IMR-90 (cell line): ENCODE results near the gene NMUR1.
"Not testable (repeated sequence)": the region's sequence is repeated elsewhere in the genome, so short reads cannot be mapped to it uniquely, and the experiment has no call there.

Experiments
- BHLHE40 ChIP-seq: fragments of 150-350 bp; IDR thresholded peaks from 2 replicates; pipeline ENCODE4 v1.6.1; 2016; ENCODE audit warnings: mild to moderate bottlenecking, low read depth, low read length
- FOS ChIP-seq: fragments of 150-350 bp; IDR thresholded peaks from 2 replicates; pipeline ENCODE4 v1.6.1; 2016; ENCODE audit warnings: low read depth, low read length
- MAFK ChIP-seq: IDR thresholded peaks from 2 replicates; pipeline ENCODE4 v1.6.1; 2012; ENCODE audit warnings: low read depth, low read length, improper control_type of control experiment
- MAZ ChIP-seq: IDR thresholded peaks from 2 replicates; pipeline ENCODE4 v1.6.1; 2012; ENCODE audit warnings: low read depth, mild to moderate bottlenecking, low read length, improper control_type of control experiment, moderate library complexity, borderline replicate concordance
- MXI1 ChIP-seq: IDR thresholded peaks from 2 replicates; pipeline ENCODE4 v1.6.1; 2012; ENCODE audit warnings: low read depth, mild to moderate bottlenecking, low read length, moderate library complexity, borderline replicate concordance
- POLR2A ChIP-seq: IDR thresholded peaks from 2 replicates; pipeline ENCODE4 v1.6.1; 2012; ENCODE audit warnings: mild to moderate bottlenecking, low read depth, low read length
- RAD21 ChIP-seq: IDR thresholded peaks from 2 replicates; pipeline ENCODE4 v1.6.1; 2012; ENCODE audit warnings: low read length, improper control_type of control experiment
- RCOR1 ChIP-seq: IDR thresholded peaks from 2 replicates; pipeline ENCODE4 v1.6.1; 2012; ENCODE audit warnings: mild to moderate bottlenecking, low read length, improper control_type of control experiment; ENCODE audit not compliant: insufficient replicate concordance
- RFX5 ChIP-seq: IDR thresholded peaks from 2 replicates; pipeline ENCODE4 v1.8.0; 2012; ENCODE audit warnings: low read depth, mild to moderate bottlenecking, low read length, moderate library complexity
- SMC3 ChIP-seq: fragments of 150-350 bp; IDR thresholded peaks from 2 replicates; pipeline ENCODE4 v1.6.1; 2016; ENCODE audit warnings: low read depth, mild to moderate bottlenecking, antibody characterized with exemption, low read length, moderate library complexity
- TF ChIP-seq, protein P1 (sequence below): fragments of 150-350 bp; IDR thresholded peaks from 2 replicates; pipeline ENCODE4 v1.6.1; 2017; ENCODE audit warnings: mild to moderate bottlenecking, antibody characterized with exemption, low read length, low read depth
- TF ChIP-seq, protein P2 (sequence below): conservative IDR thresholded peaks from 2 replicates; pipeline ENCODE4 v1.5.1; 2012; ENCODE audit warnings: mild to moderate bottlenecking, low read depth, low read length, improper control_type of control experiment
- TF ChIP-seq, protein P3 (sequence below): fragments of 150-350 bp; IDR thresholded peaks from 2 replicates; pipeline ENCODE4 v1.6.1; 2016; ENCODE audit warnings: low read depth, mild to moderate bottlenecking, low read length, moderate library complexity, borderline replicate concordance

DNA sequence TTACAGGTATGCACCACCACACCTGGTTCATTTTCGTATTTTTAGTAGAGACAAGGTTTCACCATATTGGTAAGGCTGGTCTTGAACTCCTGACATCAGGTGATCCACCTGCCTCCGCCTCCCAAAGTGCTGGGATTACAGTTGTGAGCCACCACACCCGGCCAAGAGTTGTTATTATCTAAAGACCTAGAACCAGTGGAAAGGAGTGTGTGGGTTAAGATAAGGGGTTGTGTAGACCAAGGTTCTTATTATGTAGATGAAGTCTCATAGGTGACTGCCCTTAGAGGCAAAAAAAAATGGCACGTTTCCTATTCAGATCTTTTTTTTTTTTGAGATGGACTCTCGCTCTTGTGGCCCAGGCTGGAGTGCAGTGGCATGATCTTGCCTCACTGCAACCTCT is 40.7 kb upstream of the NMUR1 start:
- TF ChIP-seq, protein P1, sequence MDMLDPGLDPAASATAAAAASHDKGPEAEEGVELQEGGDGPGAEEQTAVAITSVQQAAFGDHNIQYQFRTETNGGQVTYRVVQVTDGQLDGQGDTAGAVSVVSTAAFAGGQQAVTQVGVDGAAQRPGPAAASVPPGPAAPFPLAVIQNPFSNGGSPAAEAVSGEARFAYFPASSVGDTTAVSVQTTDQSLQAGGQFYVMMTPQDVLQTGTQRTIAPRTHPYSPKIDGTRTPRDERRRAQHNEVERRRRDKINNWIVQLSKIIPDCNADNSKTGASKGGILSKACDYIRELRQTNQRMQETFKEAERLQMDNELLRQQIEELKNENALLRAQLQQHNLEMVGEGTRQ, result not testable (repeated sequence)
- not testable (repeated sequence) for TF ChIP-seq POLR2A, RFX5, MXI1, MAFK, RAD21, MAZ, BHLHE40, RCOR1, FOS, SMC3
- TF ChIP-seq, protein P2, sequence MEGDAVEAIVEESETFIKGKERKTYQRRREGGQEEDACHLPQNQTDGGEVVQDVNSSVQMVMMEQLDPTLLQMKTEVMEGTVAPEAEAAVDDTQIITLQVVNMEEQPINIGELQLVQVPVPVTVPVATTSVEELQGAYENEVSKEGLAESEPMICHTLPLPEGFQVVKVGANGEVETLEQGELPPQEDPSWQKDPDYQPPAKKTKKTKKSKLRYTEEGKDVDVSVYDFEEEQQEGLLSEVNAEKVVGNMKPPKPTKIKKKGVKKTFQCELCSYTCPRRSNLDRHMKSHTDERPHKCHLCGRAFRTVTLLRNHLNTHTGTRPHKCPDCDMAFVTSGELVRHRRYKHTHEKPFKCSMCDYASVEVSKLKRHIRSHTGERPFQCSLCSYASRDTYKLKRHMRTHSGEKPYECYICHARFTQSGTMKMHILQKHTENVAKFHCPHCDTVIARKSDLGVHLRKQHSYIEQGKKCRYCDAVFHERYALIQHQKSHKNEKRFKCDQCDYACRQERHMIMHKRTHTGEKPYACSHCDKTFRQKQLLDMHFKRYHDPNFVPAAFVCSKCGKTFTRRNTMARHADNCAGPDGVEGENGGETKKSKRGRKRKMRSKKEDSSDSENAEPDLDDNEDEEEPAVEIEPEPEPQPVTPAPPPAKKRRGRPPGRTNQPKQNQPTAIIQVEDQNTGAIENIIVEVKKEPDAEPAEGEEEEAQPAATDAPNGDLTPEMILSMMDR, result not testable (repeated sequence)
- TF ChIP-seq, protein P3, sequence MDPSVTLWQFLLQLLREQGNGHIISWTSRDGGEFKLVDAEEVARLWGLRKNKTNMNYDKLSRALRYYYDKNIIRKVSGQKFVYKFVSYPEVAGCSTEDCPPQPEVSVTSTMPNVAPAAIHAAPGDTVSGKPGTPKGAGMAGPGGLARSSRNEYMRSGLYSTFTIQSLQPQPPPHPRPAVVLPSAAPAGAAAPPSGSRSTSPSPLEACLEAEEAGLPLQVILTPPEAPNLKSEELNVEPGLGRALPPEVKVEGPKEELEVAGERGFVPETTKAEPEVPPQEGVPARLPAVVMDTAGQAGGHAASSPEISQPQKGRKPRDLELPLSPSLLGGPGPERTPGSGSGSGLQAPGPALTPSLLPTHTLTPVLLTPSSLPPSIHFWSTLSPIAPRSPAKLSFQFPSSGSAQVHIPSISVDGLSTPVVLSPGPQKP, result not testable (repeated sequence)
